OCI-LY1 (cell line): ENCODE measurements around the gene GCN1.

Experiments
- H2AFZ ChIP-seq: fragments of 200-600 bp; sonication (generic), shearing (Covaris generic); 2 replicates; pipeline ENCODE4 v1.6.0; 2014; ENCODE audit warnings: antibody characterized with exemption, mild to moderate bottlenecking, low read length
- H3F3A ChIP-seq: fragments of 200-600 bp; sonication (generic), shearing (Covaris generic); 2 replicates; pipeline ENCODE4 v1.6.0; 2014; ENCODE audit warnings: mild to moderate bottlenecking, antibody characterized with exemption, low read length, moderate library complexity; ENCODE audit not compliant: insufficient read depth
- H3K27ac ChIP-seq: fragments of 200-600 bp; sonication (generic); 2 replicates; pipeline ENCODE4 v1.5.1; 2014; ENCODE audit warnings: low read length, mixed run types, mild to moderate bottlenecking, low read depth; ENCODE audit not compliant: poor library complexity, severe bottlenecking
- H3K27me3 ChIP-seq: fragments of 200-600 bp; sonication (generic); 2 replicates; pipeline ENCODE4 v1.6.0; 2014; ENCODE audit warnings: antibody characterized with exemption, mild to moderate bottlenecking, low read length, moderate library complexity; ENCODE audit not compliant: insufficient read depth
- H3K36me3 ChIP-seq: fragments of 200-600 bp; sonication (generic); 2 replicates; pipeline ENCODE4 v1.6.1; 2014; ENCODE audit warnings: mild to moderate bottlenecking, antibody characterized with exemption, low read length, moderate library complexity, mixed read lengths; ENCODE audit not compliant: insufficient read depth
- H3K4me1 ChIP-seq: fragments of 200-600 bp; sonication (generic); 2 replicates; pipeline ENCODE4 v1.5.1; 2014; ENCODE audit warnings: mild to moderate bottlenecking, low read length, moderate library complexity; ENCODE audit not compliant: insufficient read depth, severe bottlenecking
- H3K4me2 ChIP-seq: fragments of 200-600 bp; sonication (generic), shearing (Covaris generic); 2 replicates; pipeline ENCODE4 v1.6.1; 2014; ENCODE audit warnings: low read length
- H3K4me3 ChIP-seq: fragments of 200-600 bp; sonication (generic); 2 replicates; pipeline ENCODE4 v1.5.1; 2014; ENCODE audit warnings: low read length, low read depth, mild to moderate bottlenecking, mixed read lengths; ENCODE audit not compliant: poor library complexity, severe bottlenecking
- H3K79me2 ChIP-seq: fragments of 200-600 bp; shearing (Covaris generic); 2 replicates; pipeline ENCODE4 v1.6.1; 2016; ENCODE audit warnings: mixed run types, low read length, mixed read lengths; ENCODE audit not compliant: insufficient read depth
- H3K9ac ChIP-seq: fragments of 200-600 bp; sonication (generic), shearing (Covaris generic); 2 replicates; pipeline ENCODE4 v1.6.1; 2014; ENCODE audit warnings: mild to moderate bottlenecking, low read length, mixed read lengths
- H3K9me2 ChIP-seq: fragments of 200-600 bp; sonication (generic), shearing (Covaris generic); 2 replicates; pipeline ENCODE4 v1.6.1; 2014; ENCODE audit warnings: low read depth, mild to moderate bottlenecking, low read length, mixed read lengths
- H3K9me3 ChIP-seq: fragments of 200-600 bp; shearing (Covaris generic); 2 replicates; pipeline ENCODE4 v1.6.1; 2014; ENCODE audit warnings: low read length, mixed read lengths
- H4K20me1 ChIP-seq: fragments of 200-600 bp; sonication (generic), shearing (Covaris generic); 2 replicates; pipeline ENCODE4 v1.6.0; 2016; ENCODE audit warnings: mild to moderate bottlenecking, low read length; ENCODE audit not compliant: insufficient read depth
- CTCF ChIP-seq: fragments of 200-600 bp; sonication (generic), shearing (Covaris generic); IDR thresholded peaks from 2 replicates; pipeline ENCODE4 v1.5.1; 2017; ENCODE audit warnings: mild to moderate bottlenecking, antibody characterized with exemption, low read length, moderate library complexity, mixed read lengths
- EZH2 ChIP-seq: fragments of 200-600 bp; sonication (generic), shearing (Covaris generic); IDR thresholded peaks from 2 replicates; pipeline ENCODE4 v1.8.0; 2017; ENCODE audit warnings: borderline replicate concordance, mixed run types, mild to moderate bottlenecking, antibody characterized with exemption, low read length, moderate library complexity, mixed read lengths

Gene GCN1

GRCh38 chr12:120098756-120099470 lies 95.6 kb downstream of the GCN1 start:
- Histone ChIP-seq H3K9me2 (no peaks in the 10 kb centered on the region), H3K4me1 (peaks cover 46% of the 10 kb centered on the region), H3K36me3 (peaks cover 86% of the 10 kb centered on the region), H3K27ac (no peak overlapping the region), H2AFZ (no peak overlapping the region), H4K20me1 (no peaks in the 10 kb centered on the region), H3K9ac (no peak overlapping the region), H3F3A (no peaks in the 10 kb centered on the region), H3K27me3 (no peaks in the 10 kb centered on the region), H3K9me3 (no peaks in the 10 kb centered on the region), H3K4me2 (no peak overlapping the region), H3K4me3 (no peak overlapping the region), H3K79me2 (peaks cover 16% of the 10 kb centered on the region)
- TF ChIP-seq EZH2 (no peak), CTCF (no peak)

DNA sequence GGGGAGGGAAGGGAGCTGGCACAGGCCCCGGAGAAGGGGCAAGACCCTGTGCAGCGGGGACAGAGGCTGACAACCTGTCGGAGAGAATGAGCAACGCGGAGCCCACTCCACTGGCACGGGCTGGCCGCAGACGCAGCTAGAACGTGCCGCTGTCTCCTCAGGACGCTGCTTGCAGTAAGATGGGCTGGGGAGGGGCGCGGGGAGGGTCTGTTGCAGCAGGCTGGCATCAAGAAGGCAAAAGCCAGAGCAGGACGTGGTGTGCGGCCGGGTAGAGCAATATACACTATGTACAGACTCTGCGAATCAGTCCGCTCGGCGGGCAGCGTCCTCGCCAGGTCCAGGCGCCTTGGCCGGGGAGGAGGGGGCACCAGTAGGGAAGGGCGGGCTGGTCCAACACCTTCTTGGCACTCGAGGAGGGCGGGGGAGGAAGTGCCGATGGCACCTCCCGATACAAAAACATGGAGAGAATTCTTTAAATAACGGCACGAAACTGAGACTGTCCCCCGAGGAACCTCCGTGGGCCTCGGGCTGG lies 97.8 kb downstream of the GCN1 start:
- H2AFZ ChIP-seq: no peak overlapping the region
- no peaks in the 10 kb centered on the region for H4K20me1 ChIP-seq
- TF ChIP-seq EZH2 (no peak), CTCF (no peak)
- peaks cover 76% of the 10 kb centered on the region for H3K36me3 ChIP-seq
- no peaks in the 10 kb centered on the region for H3K9me2 ChIP-seq
- H3K79me2 ChIP-seq: 0 out of 2 replicates have a peak, but pooled peaks cover under 1% of the 10 kb centered on the region
- no peak overlapping the region for H3K4me3 ChIP-seq
- no peaks in the 10 kb centered on the region for H3F3A ChIP-seq
- no peak overlapping the region for H3K27ac ChIP-seq
- no peaks in the 10 kb centered on the region for H3K27me3 ChIP-seq
- H3K4me1 ChIP-seq: peaks cover 38% of the 10 kb centered on the region
- H3K9me3 ChIP-seq: no peaks in the 10 kb centered on the region
- no peak overlapping the region for H3K4me2 ChIP-seq
- no peak overlapping the region for H3K9ac ChIP-seq

- TF ChIP-seq CTCF (no peak), EZH2 (no peak)
- Histone ChIP-seq H3K9me3 (no peaks in the 10 kb centered on the region), H3K27me3 (no peaks in the 10 kb centered on the region), H3K4me2 (no peak overlapping the region), H3K4me3 (no peak overlapping the region), H3K27ac (no peak overlapping the region), H3K4me1 (peaks cover 31% of the 10 kb centered on the region), H2AFZ (no peak overlapping the region), H3K79me2 (no peaks in the 10 kb centered on the region), H3K9ac (no peak overlapping the region), H3F3A (no peaks in the 10 kb centered on the region), H3K9me2 (no peaks in the 10 kb centered on the region), H4K20me1 (no peaks in the 10 kb centered on the region), H3K36me3 (peaks cover 71% of the 10 kb centered on the region)
Observed at GRCh38 chr12:120095736-120096135, 98.8 kb downstream of the GCN1 start.
